NT2/D1 (cell line): ENCODE results near the gene GPR157.

ENCODE experiments used
- SUZ12 ChIP-seq: IDR thresholded peaks from 2 replicates; pipeline ENCODE4 v1.6.1; 2011; ENCODE audit not compliant: insufficient read length, insufficient read depth; ENCODE audit errors: extremely low read depth
- YY1 ChIP-seq: IDR thresholded peaks from 2 replicates; pipeline ENCODE4 v1.6.1; 2011; ENCODE audit not compliant: insufficient read length, insufficient read depth
- ZNF274 ChIP-seq: IDR thresholded peaks from 2 replicates; pipeline ENCODE4 v1.6.1; 2011; ENCODE audit warnings: mild to moderate bottlenecking, low read depth, low read length

- TF ChIP-seq YY1 (no peak), ZNF274 (no peak), SUZ12 (no peak)
Observed at GRCh38 chr1:9071554-9072235, 57.2 kb downstream of the GPR157 start.
